Mammary microvascular endothelial cell (primary cell): ENCODE measurements around the gene ZNF44. TPM values are rescaled to one million over a fixed set of nuclear protein-coding genes. Genes with fewer than 3 reads are reported as not detected.

Experiments used
- total RNA-seq: library from RNA; depleted of rRNA; stranded (reverse); fragments of >200 nt; gene quantifications from 2 replicates; pipeline ENCODE4 v1.2.3, GENCODE V29; 2015

ZNF44 gene
- total RNA-seq, result 2.2 and 2.3 TPM in 2 replicates

DNA sequence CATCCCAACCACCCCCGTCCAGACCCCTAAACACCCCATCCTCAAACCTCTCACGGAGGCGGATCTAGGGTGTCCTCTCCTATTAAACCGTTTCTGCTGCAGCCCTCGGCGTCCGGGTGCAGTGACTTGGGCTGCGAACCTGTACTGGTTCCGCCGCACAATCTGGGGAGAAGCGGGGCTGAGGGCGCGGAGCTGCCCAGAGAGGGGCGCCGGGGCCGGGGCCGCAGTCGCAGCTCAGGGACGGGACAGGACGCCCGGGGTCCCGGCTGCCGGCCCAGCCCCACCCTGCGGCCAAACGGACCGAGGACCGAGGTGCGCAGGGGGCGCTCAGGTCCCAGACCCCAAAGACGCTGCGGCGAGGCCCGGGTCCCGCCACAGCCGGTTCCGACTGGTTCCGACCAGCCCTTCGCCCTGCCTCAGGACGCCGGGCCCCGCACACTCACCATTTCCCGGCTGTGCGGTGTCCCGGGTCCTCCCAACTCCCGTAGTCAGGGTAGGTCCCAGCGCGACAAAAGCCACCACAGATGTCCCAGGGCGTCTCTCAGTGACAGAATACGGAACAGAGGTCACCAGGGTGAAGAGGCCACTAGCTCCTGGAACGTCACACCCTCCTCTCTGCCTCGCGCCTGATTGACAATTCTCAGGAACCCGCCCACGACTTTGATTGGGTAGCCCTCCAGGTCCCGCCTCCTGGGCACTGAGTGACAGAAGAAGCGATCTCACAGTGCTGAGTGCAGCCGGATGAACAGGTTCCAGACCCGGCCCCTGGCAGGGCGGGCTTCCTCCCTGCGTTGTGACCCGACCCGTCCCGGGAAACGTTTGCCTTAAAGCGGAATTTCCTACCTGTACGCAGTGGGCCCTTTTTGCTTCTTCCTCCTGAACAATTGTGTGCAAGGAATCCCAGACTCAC lies at the start of gene ZNF44:
ZNF44 (minus strand) TSS at position 635 of the 910 bp plus-strand sequence; CDS start at position 446, 189 bp downstream.

DNA sequence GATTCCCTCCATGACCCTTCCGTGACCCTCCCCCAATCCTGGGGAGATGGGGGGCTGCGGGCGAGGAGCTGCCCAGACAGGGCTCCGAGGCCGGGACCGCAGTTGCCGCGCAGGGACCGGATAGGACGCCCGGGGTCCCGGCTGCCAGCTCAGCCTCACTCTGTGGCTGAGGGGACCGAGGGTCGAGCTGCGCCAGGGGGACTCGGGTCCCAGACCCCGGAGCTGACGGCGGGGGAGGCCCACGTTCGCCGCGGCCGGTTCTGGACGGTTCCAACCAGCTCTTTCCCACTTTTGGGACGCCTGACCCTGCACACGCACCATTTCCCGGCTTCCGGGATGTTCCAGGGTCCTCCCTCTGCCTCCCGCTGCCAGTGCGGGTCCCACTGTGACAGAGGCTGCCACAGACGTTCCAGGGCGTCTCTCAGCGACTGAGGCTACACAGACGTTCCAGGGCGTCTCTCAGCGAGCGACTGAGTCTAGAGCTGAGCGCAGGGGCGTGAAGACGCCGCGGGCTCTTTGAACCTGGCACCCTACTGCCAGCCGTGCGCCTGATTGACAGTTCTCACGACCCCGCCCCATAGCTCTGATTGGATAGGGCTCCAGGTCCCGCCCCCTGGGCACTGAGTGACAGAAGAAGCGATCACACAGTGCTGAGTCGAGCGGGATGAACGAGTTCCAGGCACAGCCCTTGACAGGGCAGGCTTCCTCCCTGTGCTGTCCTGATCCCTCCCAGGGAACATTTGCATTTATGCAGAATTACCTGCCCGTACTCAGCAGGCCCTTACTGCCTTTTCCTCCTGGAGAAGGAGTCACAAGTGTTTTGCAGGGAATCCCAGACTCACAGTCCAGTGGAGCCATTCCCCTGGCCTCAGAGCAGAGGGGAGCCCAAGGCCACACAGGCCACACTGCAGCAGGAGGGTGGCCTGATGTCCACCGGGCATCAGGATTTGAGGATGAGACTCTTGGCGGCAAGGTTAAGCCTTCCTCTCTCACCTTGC lies 38.8 kb upstream of the ZNF44 start, which contains the start of gene ZNF563:
ZNF563 (minus strand) TSS at position 472 of the 998 bp plus-strand sequence; CDS start at position 321, 151 bp downstream.

Other genes with a start within 250 kb of the ZNF44 start
- gene ZNF878, start 241.9 kb downstream of the ZNF44 start, total RNA-seq, result 0.59 and 0.80 TPM in 2 replicates
- gene ZNF844, start 230.2 kb downstream of the ZNF44 start, total RNA-seq, result 2.7 and 2.8 TPM in 2 replicates
- gene ZNF20, start 154.5 kb downstream of the ZNF44 start, total RNA-seq, result 1.9 and 2.1 TPM in 2 replicates
- gene ZNF625, start 138.1 kb downstream of the ZNF44 start, total RNA-seq, result 4.1 and 6.7 TPM in 2 replicates
- 2.5 and 3.6 TPM in 2 replicates for gene ZNF136, start 131.8 kb downstream of the ZNF44 start, total RNA-seq
- 3.4 and 3.7 TPM in 2 replicates for gene ZNF563, start 38.8 kb upstream of the ZNF44 start, total RNA-seq
- gene ZNF442, start 70.8 kb upstream of the ZNF44 start, total RNA-seq, result 0.94 and 2.5 TPM in 2 replicates
- gene ZNF799, start 106.4 kb upstream of the ZNF44 start, total RNA-seq, result 2.7 and 5.4 TPM in 2 replicates
- gene ZNF443, start 146.1 kb upstream of the ZNF44 start, total RNA-seq, result 1.3 and 1.8 TPM in 2 replicates
- 0.13 and 1.4 TPM in 2 replicates for gene ZNF709, start 189.9 kb upstream of the ZNF44 start, total RNA-seq